K562 (cell line): ENCODE data around the gene PPFIBP2.

ENCODE experiments used
- JUND ChIP-seq, 2 experiments: IDR thresholded peaks; 2 replicates in 1 of 2; 3 replicates in 1 of 2; pipeline ENCODE4 v1.6.1; 2011; ENCODE audit warnings: borderline replicate concordance in 2 of 2, low read depth in 2 of 2, low read length in 2 of 2, improper control_type of control experiment in 1 of 2, missing biosample characterization in 1 of 2, missing genetic modification characterization in 1 of 2, missing genetic modification reagents in 1 of 2
- MBD2 ChIP-seq: sonication (generic); IDR thresholded peaks from 2 replicates; pipeline ENCODE4 v1.6.1; 2016; ENCODE audit warnings: low read depth, borderline replicate concordance
- MLLT1 ChIP-seq, 2 experiments: fragments of 450-650 bp; IDR thresholded peaks; 2 replicates each; pipeline ENCODE4 v1.6.1; 2016
- NR2F6 ChIP-seq: fragments of 450-650 bp; formaldehyde crosslinking; IDR thresholded peaks from 2 replicates; pipeline ENCODE4 v1.4.0; 2020; ENCODE audit warnings: mild to moderate bottlenecking
- TOE1 ChIP-seq, 2 experiments: fragments of 450-650 bp in 1 of 2; sonication (generic) in 1 of 2; formaldehyde crosslinking in 1 of 2; IDR thresholded peaks; 2 replicates each; pipeline versions ENCODE4 v1.7.1 to v1.8.0; 2016 to 2022; ENCODE audit warnings: borderline replicate concordance in 2 of 2, mild to moderate bottlenecking in 2 of 2, antibody characterized with exemption in 1 of 2, inconsistent platforms in 1 of 2, low read depth in 1 of 2, missing genetic modification reagents in 1 of 2, moderate library complexity in 1 of 2
- YY1 ChIP-seq, 3 experiments: IDR thresholded peaks; 2 replicates each; pipeline ENCODE4 v1.6.1; 2011; ENCODE audit warnings: low read length in 2 of 3, mild to moderate bottlenecking in 2 of 3, moderate library complexity in 2 of 3, borderline replicate concordance in 1 of 3, control low read depth in 1 of 3, low read depth in 1 of 3; ENCODE audit not compliant: insufficient read depth in 3 of 3, insufficient replicate concordance in 2 of 3, control insufficient read depth in 1 of 3, insufficient read length in 1 of 3; ENCODE audit errors: extremely low read depth in 1 of 3
- TF ChIP-seq, protein P1 (sequence below), 3 experiments: IDR thresholded peaks in 2 of 3; conservative IDR thresholded peaks in 1 of 3; 2 replicates each; pipeline ENCODE4 v1.5.1; 2011 to 2012; ENCODE audit warnings: low read length in 3 of 3, mild to moderate bottlenecking in 3 of 3, control low read depth in 2 of 3, improper control_type of control experiment in 1 of 3, inconsistent platforms in 1 of 3, low read depth in 1 of 3, mixed read lengths in 1 of 3, moderate library complexity in 1 of 3; ENCODE audit not compliant: insufficient read depth in 2 of 3
- TF ChIP-seq, protein P2 (sequence below): sonication (generic); formaldehyde crosslinking; IDR thresholded peaks from 2 replicates; pipeline ENCODE4 v1.9.0; 2022; ENCODE audit warnings: mild to moderate bottlenecking, missing genetic modification reagents

GRCh38 chr11:7522546-7522945, 8.7 kb downstream of the PPFIBP2 start:
- TF ChIP-seq MLLT1 (IDR thresholded peaks at IDR 0.05) (no peak), YY1 (IDR thresholded peaks at IDR 0.05; ENCODE audit: borderline replicate concordance in 1 of 3, control insufficient read depth in 1 of 3, extremely low read depth in 1 of 3, insufficient read depth in 3 of 3, insufficient read length in 1 of 3, insufficient replicate concordance in 2 of 3, low read depth in 1 of 3, low read length in 2 of 3) (no peak), MBD2 (no peak), JUND (IDR thresholded peaks at IDR 0.05; ENCODE audit: borderline replicate concordance, low read depth, low read length) (no peak), JUND (tag; IDR thresholded peaks at IDR 0.05; ENCODE audit: borderline replicate concordance, low read depth, low read length) (no peak), TOE1 (IDR thresholded peaks at IDR 0.05; ENCODE audit: borderline replicate concordance) (no peak), TOE1 (CRISPR knock-in tag; IDR thresholded peaks at IDR 0.05; ENCODE audit: borderline replicate concordance, low read depth) (no peak), NR2F6 (CRISPR knock-in tag) (no peak)
- TF ChIP-seq, protein P1, sequence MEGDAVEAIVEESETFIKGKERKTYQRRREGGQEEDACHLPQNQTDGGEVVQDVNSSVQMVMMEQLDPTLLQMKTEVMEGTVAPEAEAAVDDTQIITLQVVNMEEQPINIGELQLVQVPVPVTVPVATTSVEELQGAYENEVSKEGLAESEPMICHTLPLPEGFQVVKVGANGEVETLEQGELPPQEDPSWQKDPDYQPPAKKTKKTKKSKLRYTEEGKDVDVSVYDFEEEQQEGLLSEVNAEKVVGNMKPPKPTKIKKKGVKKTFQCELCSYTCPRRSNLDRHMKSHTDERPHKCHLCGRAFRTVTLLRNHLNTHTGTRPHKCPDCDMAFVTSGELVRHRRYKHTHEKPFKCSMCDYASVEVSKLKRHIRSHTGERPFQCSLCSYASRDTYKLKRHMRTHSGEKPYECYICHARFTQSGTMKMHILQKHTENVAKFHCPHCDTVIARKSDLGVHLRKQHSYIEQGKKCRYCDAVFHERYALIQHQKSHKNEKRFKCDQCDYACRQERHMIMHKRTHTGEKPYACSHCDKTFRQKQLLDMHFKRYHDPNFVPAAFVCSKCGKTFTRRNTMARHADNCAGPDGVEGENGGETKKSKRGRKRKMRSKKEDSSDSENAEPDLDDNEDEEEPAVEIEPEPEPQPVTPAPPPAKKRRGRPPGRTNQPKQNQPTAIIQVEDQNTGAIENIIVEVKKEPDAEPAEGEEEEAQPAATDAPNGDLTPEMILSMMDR (IDR thresholded peaks at IDR 0.05 in 2 of 3, conservative IDR thresholded peaks at IDR 0.05 in 1 of 3; ENCODE audit: insufficient read depth in 2 of 3, low read depth in 1 of 3, low read length in 3 of 3): no peak
- TF ChIP-seq, protein P2, sequence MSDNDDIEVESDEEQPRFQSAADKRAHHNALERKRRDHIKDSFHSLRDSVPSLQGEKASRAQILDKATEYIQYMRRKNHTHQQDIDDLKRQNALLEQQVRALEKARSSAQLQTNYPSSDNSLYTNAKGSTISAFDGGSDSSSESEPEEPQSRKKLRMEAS (CRISPR knock-in tag): no peak
